ENCODE measurements around the gene RTL10. TPM values are rescaled to one million over a fixed set of nuclear protein-coding genes. Genes with fewer than 3 reads are reported as not detected.
"Not testable (repeated sequence)": the region's sequence is repeated elsewhere in the genome, so short reads cannot be mapped to it uniquely, and the experiment has no call there.

Gene RTL10
- total RNA-seq, 1 donor from 2014 or later, result 13.5 TPM

DNA sequence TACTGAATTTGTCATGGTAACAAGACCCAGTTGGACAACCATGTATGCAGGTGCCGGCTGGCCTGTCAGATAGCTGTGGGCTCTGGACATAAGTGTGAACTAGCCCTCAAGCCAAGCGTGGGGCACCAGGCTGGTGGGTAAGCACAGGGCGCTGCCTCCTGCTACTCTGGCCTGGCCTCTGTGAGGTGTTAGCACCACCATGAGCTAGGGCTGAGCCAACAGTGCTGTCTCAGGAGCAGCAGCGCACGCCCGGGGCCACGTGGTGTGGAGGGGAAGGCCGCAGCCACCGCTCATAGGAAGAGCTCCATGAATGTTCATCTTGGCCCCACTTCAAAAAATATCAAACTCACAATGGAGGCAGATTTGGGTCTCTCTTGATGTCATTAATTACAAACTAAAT lies 35.3 kb upstream of the RTL10 start:
- DNase-seq (ENCODE audit: low spot score), result no peak

DNA sequence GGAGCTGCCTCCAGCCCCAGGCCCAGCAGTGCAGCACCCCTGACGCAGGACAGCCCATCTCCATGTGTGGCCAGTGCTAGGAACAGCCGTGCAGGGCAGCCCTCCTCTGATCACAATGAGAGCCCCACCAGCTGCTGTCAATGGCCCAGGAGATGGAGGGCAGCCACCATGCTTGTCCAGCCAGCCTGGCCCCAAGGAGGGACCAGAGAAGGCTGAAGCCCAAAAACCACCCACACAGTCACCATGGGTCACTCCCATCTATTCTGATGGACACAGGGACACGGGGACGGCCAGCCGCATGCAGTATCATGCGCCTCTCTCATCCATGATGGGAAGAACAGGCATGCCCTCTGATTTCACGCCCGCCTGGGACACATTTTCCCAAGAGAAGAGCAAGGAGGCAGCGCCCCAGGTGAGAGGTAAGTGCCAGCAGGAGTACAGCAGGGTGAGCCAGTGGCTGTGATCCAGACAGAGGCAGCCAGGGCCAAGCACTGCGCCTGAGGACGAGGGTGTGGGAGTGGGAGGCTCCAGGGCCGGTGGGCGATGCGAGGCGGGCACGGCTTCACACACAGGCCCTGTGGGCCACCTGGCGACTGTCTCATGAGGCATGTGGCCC lies 33.6 kb upstream of the RTL10 start:
- DNase-seq (ENCODE audit: low spot score), result no peak

DNA sequence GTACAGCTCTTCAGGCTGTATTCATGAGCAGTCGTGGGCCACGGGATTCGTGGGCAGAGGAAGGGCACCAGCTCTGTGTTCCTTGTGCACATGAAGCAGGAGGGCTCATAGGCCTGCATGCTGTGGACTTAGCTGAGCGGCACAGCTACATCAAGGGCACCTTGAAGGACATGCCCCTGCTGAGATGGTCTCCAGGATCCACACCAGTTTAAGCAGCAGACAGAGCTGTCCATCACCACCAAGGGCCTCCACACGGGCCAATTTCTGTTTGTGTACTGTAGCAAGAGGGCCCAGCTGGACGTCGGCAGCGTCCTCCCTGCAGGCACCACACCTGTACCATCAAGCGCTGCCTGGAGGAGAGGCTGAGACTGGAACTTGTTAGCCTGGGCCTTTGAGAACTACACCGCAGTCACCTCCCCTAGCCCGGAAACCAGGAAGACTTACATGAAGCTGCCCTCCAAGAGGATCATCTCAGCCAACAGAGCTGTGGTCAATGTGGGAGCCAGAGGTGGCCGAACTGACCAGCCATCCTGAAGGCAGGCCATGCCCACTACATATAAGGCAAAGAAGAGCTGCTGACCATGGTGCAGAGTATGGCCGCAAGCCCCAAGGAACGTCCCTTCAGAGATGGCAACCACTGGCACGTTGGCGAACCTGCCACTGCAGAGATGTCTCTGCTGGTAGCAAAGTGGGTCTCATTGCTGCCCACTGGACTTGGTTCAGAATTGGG lies 32.7 kb upstream of the RTL10 start:
- DNase-seq (ENCODE audit: low spot score), result no peak

GRCh38 chr22:19886605-19887255 lies 32.1 kb upstream of the RTL10 start:
- DNase-seq (ENCODE audit: low spot score), result no peak

GRCh38 chr22:19885841-19886592 lies 31.3 kb upstream of the RTL10 start:
- no peak for DNase-seq (ENCODE audit: low spot score)

DNA sequence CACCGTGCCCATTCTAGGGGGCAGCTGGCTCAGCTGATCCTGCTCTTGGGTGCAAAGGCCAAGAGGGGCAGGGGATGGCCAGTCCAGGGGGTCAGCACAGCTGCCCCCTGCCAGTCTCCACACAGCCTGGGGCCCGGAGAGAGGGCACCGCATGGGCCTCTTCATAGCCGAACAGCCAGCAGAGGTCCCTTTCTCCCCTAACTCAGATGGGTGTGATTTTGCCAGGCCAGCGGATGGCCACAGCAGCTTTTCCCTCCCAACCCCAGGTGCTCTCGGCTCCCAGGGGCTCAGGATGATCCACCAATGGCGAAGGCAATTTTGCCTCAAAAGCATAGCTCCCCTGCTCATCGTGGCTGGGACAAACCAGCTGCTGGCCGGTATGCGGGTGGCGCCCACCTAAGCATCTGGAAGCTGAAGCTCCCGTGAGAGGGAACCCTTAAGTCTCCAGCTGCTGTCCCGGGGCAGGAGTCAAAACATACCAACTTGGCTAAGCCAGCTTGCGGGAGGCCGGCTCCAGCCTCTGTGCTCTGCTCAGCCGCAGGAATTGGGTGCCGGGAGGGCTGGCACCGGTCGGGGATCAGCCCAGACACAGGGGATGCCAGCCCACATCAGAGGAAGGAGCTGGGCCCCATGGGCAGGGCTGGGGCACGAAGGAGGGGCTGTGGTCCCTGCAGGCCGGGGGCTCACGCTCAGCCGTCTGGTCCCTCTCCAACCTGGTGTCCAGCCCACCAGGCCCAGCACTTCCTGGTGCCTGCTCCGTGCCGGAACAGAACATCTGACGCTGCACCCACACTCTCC lies 30.5 kb upstream of the RTL10 start:
- DNase-seq (ENCODE audit: low spot score), result no peak

- DNase-seq (ENCODE audit: low spot score), result no peak
Measured at GRCh38 chr22:19884161-19884953, 29.7 kb upstream of the RTL10 start.

DNA sequence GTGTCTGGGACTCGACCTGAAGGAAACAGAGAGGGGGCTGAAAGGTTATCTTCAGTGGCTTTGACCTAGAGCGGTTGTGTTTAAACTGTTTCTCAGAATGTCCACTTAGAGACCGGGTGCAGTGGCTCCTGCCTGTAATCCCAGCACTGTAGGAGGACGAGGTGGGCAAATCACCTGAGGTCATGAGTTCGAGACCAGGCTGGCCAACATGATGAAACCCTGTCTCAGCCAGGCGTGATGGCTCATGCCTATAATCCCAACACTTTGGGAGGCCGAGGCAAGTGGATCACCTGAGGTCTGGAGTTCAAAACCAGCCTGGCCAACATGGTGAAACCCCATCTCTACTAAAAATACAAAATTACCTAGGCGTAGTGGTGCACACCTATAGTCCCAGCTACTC lies 28.8 kb upstream of the RTL10 start:
- not testable (repeated sequence) for DNase-seq (ENCODE audit: low spot score)

DNA sequence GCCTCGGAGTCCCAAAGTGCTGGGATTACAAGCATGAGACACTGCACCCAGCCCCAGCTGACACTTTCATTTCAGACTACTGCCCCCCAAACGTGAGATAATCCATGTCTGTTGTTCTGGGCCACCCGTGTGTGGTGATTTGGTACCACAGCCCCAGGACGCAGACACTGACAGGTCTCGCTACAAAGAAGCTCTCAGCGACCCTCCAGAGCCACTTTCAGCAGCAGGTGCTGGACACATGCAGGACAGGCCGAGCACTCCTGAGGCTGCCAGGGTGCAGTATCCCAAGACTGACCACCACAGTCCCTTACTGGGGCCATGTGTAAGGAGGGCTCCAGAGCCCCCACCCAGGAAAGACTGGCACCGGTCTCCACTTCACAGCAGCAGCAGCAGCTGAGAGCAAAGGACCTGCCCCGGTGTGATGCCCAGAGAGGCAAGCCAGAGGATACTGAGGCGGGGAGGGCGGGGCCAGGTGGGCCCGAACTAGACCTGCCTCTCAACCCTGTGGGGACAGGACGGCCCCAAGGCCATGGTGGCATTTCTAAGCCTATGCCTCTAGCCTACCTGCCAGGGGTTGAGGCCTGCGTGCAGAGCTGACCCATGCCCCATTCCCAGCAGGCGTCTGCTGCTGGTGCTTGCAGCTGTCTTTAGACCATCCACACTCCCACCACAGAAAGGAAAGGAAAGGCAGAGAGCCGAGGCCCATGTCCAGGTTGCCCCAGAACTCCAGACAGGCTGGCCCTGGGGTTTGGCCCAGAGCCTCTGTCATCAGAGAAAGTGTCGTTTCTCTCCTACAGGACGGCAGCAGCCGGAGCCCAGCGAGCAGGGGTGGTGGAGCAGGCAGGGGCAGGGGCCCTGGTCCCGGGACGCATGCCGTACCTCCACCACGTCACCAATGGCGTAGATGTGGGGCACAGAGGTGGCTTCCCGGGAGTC lies 28.0 kb upstream of the RTL10 start:
- no peak for DNase-seq (ENCODE audit: low spot score)

- DNase-seq (ENCODE audit: low spot score), result peak; percentile 93
Measured at GRCh38 chr22:19880786-19881569, 26.3 kb upstream of the RTL10 start.

- no peak for DNase-seq (ENCODE audit: low spot score)
Measured at GRCh38 chr22:19879992-19880785, 25.5 kb upstream of the RTL10 start.

DNA sequence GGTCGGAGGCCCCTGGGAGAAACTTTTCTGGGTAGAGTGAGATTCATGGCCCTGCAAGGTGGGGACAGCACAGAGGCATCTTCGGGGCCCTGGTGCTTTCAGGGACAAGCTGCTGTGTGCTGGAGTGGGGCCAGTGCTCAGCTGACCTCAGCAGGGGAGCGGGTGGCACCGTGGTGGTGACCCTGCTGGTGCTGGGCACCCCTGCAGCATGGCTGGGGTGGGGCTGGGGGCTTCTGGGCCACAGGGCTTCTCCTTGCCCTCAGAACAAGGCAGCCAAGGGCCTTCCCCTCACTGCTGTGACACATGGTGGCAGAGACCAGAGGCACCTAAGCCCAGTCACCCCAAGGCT lies 24.9 kb upstream of the RTL10 start:
- DNase-seq (ENCODE audit: low spot score), result no peak

GRCh38 chr22:19879246-19879570 lies 24.5 kb upstream of the RTL10 start:
- DNase-seq (ENCODE audit: low spot score), result no peak

DNA sequence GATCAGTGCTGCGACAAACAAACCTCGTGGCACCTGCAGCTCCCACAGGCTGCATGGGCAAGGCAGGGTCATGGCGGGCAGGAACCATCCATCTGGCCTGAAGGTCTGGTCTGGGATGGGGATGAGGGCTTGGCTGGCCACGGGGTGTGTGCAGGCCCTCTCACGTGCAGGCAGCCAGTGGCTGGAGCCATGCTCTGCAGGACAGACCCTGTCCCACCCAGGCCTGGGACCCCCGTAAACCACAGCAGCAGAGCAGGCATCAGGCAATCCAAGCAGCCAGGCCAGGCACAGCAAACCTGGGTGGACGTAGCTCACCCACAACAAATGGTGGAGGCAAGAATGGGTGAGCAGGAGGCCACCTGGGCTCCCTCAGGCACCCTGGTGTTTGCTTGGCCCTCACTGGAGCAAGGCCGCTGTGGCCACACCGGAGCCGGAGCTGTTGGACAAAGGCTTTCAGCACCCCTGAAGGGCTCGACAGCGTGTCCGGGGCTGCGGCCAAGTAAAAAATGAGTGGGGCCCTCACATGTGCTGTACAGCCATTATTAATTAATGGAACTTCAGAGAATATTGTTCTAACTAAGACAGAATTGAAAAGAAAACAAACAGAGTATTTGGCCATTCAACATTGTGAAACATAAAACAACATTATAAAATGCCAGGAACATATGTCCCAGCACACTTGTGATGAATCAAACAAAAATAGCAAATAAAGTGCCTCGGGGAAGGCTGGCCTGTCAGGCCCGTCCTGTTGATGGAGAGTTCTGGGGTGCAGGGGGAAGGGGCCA lies 24.0 kb upstream of the RTL10 start:
- no peak for DNase-seq (ENCODE audit: low spot score)

DNA sequence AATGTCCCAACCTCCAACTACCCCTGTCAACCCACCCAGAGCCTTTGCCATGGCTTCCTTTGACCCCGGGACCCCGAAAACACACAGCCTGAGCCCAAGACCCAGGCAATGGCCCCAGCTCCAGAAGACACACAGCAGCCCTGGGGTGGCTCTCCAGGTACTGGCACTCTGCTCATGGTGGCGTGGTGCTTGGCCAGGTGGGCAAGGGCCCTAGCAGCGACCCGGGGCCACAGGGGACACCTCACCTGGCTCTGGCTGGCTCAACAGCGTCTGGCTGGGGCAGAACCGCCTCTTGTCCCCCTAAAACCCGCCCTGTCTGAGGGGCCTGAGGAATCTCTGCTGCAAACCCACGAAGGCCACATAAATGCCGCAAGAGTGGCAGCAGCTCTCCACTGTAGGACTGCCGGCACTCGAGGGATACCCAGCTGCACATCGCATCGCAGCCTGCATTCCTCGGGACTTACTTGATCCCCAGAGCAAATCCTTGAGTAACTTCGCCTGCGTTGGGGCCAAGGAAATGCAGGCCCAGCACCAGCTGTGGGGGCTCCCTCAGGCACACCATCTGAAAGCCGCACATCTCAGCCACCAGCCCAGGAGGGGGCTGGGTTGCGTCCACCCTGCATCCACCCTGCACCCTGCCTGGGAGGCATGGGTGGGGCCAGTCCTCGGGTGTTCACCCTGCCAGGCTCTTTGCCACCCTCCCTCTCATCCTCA lies 23.1 kb upstream of the RTL10 start:
- DNase-seq (ENCODE audit: low spot score), result peak; percentile 88

DNA sequence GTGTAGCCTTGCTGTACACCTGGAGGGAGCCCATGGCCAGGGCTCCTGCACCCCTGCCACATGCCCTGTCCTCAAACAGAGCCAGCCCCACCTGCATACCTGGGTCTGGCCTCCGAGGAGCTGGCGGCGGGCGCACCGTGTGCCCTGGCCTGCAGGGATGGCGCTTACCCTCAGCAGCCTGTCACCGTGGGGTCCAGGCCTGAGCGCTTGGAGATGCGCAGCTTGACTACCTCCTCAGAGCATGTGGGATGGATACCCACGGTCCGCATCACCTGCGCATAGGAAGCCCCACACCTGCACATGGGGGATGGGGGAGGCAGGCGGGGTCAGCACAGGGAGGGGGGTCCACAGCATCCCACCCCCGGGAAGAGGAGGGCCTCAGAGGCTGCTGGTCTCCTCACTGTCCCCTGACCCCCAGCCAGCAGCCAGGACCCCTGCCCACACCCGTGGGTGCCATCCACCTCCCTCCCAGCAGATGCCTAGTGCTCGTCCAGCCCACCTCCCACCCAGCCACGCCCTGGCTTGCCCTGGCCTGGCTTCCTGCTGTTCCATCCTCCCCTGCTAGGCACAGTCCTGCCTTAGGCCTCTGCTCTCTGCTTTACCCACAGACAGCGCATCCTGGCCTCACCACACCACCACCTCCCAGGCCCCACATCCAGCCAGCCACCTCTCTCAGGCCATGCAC lies 22.4 kb upstream of the RTL10 start:
- DNase-seq (ENCODE audit: low spot score), result no peak

Measured in umbilical cord (tissue), 2 donors.